H7 (cell line): Measurements from ENCODE around the gene IER3IP1. TPM values are rescaled to one million over a fixed set of nuclear protein-coding genes. Genes with fewer than 3 reads are reported as not detected.

Source experiments
- total RNA-seq: library from RNA; depleted of rRNA; stranded (reverse); fragments of >200 nt; shearing (Covaris generic); gene quantifications from 2 replicates; pipeline ENCODE4 v1.2.3, GENCODE V29; 2014; rRNA removed

Gene IER3IP1
- total RNA-seq, 1 experiment from 2014 or later: 15.0 TPM

Other genes starting within 250 kb of the IER3IP1 start
- not detected in 2 replicates for gene ELOA2, start 140.7 kb downstream of the IER3IP1 start, total RNA-seq
- 19.7 and 22.9 TPM in 2 replicates for gene HDHD2, start 25.9 kb downstream of the IER3IP1 start, total RNA-seq
- 0.07 and 0.15 TPM in 2 replicates for gene SKOR2, start 75.3 kb upstream of the IER3IP1 start, total RNA-seq